Liver (tissue), 9 donors: ENCODE data around the gene EZR. TPM values are rescaled to one million over a fixed set of nuclear protein-coding genes. Genes with fewer than 3 reads are reported as not detected.

ENCODE experiments used
- DNase-seq: peaks from one replicate; pipeline ENCODE4 v3.0.0-alpha.2; 2017; ENCODE audit warnings: low spot score
- H3K27ac ChIP-seq, 2 donors: one replicate each; pipeline ENCODE4 v1.7.0; 2013; ENCODE audit warnings: inconsistent platforms in 2 of 2, low read length in 2 of 2, control low read depth in 1 of 2, low read depth in 1 of 2, mild to moderate bottlenecking in 1 of 2
- H3K27me3 ChIP-seq, 4 donors: one replicate each; pipeline versions ENCODE4 v1.6.1 to v1.7.0; 2013; ENCODE audit warnings: low read length in 3 of 4, inconsistent platforms in 1 of 4, mild to moderate bottlenecking in 1 of 4, moderate library complexity in 1 of 4; ENCODE audit not compliant: control insufficient read depth in 4 of 4, insufficient read depth in 4 of 4
- H3K36me3 ChIP-seq, 4 donors: one replicate each; pipeline versions ENCODE4 v1.6.1 to v1.7.0; 2013; ENCODE audit warnings: low read length in 3 of 4, mild to moderate bottlenecking in 3 of 4, low read depth in 1 of 4, moderate library complexity in 1 of 4; ENCODE audit not compliant: control insufficient read depth in 4 of 4, insufficient read depth in 3 of 4
- H3K4me1 ChIP-seq, 4 donors: one replicate each; pipeline versions ENCODE4 v1.6.1 to v1.7.0; 2013; ENCODE audit warnings: low read length in 3 of 4, mild to moderate bottlenecking in 3 of 4, moderate library complexity in 1 of 4; ENCODE audit not compliant: control insufficient read depth in 4 of 4, insufficient read depth in 4 of 4
- H3K4me3 ChIP-seq, 3 donors: one replicate each; pipeline versions ENCODE4 v1.6.1 to v1.7.0; 2013; ENCODE audit warnings: low read length in 3 of 3, control low read depth in 1 of 3, low read depth in 1 of 3, mild to moderate bottlenecking in 1 of 3
- H3K9ac ChIP-seq, 2 donors: one replicate each; pipeline ENCODE4 v1.7.0; 2013; ENCODE audit warnings: low read length in 2 of 2, mild to moderate bottlenecking in 2 of 2, moderate library complexity in 2 of 2, control low read depth in 1 of 2, low read depth in 1 of 2
- H3K9me3 ChIP-seq, 4 donors: one replicate each; pipeline versions ENCODE4 v1.6.1 to v1.7.0; 2013; ENCODE audit warnings: low read length in 3 of 4; ENCODE audit not compliant: control insufficient read depth in 4 of 4
- EGR1 ChIP-seq, 2 donors: IDR thresholded peaks; 2 replicates each; pipeline ENCODE4 v1.6.1; 2016 to 2018; ENCODE audit warnings: antibody characterized with exemption in 2 of 2, low read depth in 2 of 2
- FOXA1 ChIP-seq: IDR thresholded peaks from 2 replicates; pipeline ENCODE4 v1.6.1; 2016; ENCODE audit warnings: antibody characterized with exemption
- FOXA2 ChIP-seq: IDR thresholded peaks from 2 replicates; pipeline ENCODE4 v1.6.1; 2016; ENCODE audit warnings: antibody characterized with exemption
- GABPA ChIP-seq, 2 donors: IDR thresholded peaks in 1 of 2; conservative IDR thresholded peaks in 1 of 2; 2 replicates each; pipeline ENCODE4 v1.6.1; 2016; ENCODE audit warnings: antibody characterized with exemption in 2 of 2, mild to moderate bottlenecking in 1 of 2, moderate library complexity in 1 of 2
- HNF4A ChIP-seq, 2 donors: conservative IDR thresholded peaks; 2 replicates each; pipeline ENCODE4 v1.6.1; 2016; ENCODE audit warnings: antibody characterized with exemption in 2 of 2, mild to moderate bottlenecking in 2 of 2
- HNF4G ChIP-seq: IDR thresholded peaks from 2 replicates; pipeline ENCODE4 v1.6.1; 2016; ENCODE audit warnings: antibody characterized with exemption
- RAD21 ChIP-seq, 2 donors: IDR thresholded peaks; 2 replicates each; pipeline ENCODE4 v1.6.1; 2016; ENCODE audit warnings: antibody characterized with exemption in 2 of 2, mild to moderate bottlenecking in 2 of 2
- RXRA ChIP-seq, 2 donors: IDR thresholded peaks; 2 replicates each; pipeline ENCODE4 v1.6.1; 2017 to 2018; ENCODE audit warnings: antibody characterized with exemption in 2 of 2, mild to moderate bottlenecking in 1 of 2
- SP1 ChIP-seq: IDR thresholded peaks from 2 replicates; pipeline ENCODE4 v1.6.1; 2018; ENCODE audit warnings: antibody characterized with exemption, mild to moderate bottlenecking
- TAF1 ChIP-seq: conservative IDR thresholded peaks from 2 replicates; pipeline ENCODE4 v1.6.1; 2016; ENCODE audit warnings: antibody characterized with exemption, mild to moderate bottlenecking
- ZBTB33 ChIP-seq: IDR thresholded peaks from 2 replicates; pipeline ENCODE4 v1.6.1; 2016; ENCODE audit warnings: antibody characterized with exemption
- WGBS: extraction: QIAGEN DNeasy Blood & Tissue Kit; methylation state at CpG from one replicate; pipeline ENCODE4 v1.1.7; 2013; 5-methylcytosine and 5-hydroxymethylcytosine counted together
- polyA plus RNA-seq, 2 donors: library from polyadenylated mRNA; stranded (reverse) in 1 of 2; unstranded in 1 of 2; fragments of 200-250 nt in 1 of 2; fragments of >200 nt in 1 of 2; fragmentation: Nextera tagmentation in 1 of 2; extraction: Ambion mirVana in 1 of 2; gene quantifications; one replicate each; pipeline versions ENCODE4 v1.2.1 to v1.2.3, GENCODE V29; 2013 to 2015
- total RNA-seq, 2 donors: library from RNA; depleted of rRNA; stranded (reverse); fragments of >200 nt; gene quantifications; one replicate each; pipeline ENCODE4 v1.2.3, GENCODE V29; 2014
- TF ChIP-seq, protein P1 (sequence below): IDR thresholded peaks from 2 replicates; pipeline ENCODE4 v1.6.1; 2016; ENCODE audit warnings: antibody characterized with exemption, mild to moderate bottlenecking
- TF ChIP-seq, protein P2 (sequence below): IDR thresholded peaks from 2 replicates; pipeline ENCODE4 v1.6.1; 2016; ENCODE audit warnings: antibody characterized with exemption
- TF ChIP-seq, protein P3 (sequence below): fragments of 150-350 bp; IDR thresholded peaks from 2 replicates; pipeline ENCODE4 v1.5.1; 2017; ENCODE audit warnings: improper control_type of control experiment, low read depth, low read length; ENCODE audit not compliant: missing input control
- donor health status: healthy.
- donor health status: healthy.
- donor health status: healthy.
- donor health status: healthy.
- donor health status: healthy.

Gene EZR
- total and polyA plus RNA-seq, 4 donors, result 22.0 to 35.4 (median 25.4) TPM

- Histone ChIP-seq H3K4me3 (no peak overlapping the region), H3K9ac (no peak overlapping the region), H3K9me3 (peaks cover 0 to 2% (median 0%) of the 10 kb centered on the region in 4 donors), H3K36me3 (no peaks in the 10 kb centered on the region), H3K27me3 (no peaks in the 10 kb centered on the region), H3K27ac (no peak overlapping the region), H3K4me1 (peaks cover 0 to 8% (median 1%) of the 10 kb centered on the region in 4 donors)
- no peak for DNase-seq
- 96% methylated on average over 11 of the region's 11 CpGs for WGBS
- TF ChIP-seq ZBTB33 (no peak), EGR1 (IDR thresholded peaks at IDR 0.05; ENCODE audit: low read depth in 2 of 2) (no peak), HNF4A (conservative IDR thresholded peaks at IDR 0.05) (no peak), FOXA2 (no peak), SP1 (no peak), RAD21 (IDR thresholded peaks at IDR 0.05) (no peak), FOXA1 (no peak), TAF1 (no peak), HNF4G (no peak), GABPA (IDR thresholded peaks at IDR 0.05 in 1 of 2, conservative IDR thresholded peaks at IDR 0.05 in 1 of 2) (no peak)
- TF ChIP-seq, protein P1, sequence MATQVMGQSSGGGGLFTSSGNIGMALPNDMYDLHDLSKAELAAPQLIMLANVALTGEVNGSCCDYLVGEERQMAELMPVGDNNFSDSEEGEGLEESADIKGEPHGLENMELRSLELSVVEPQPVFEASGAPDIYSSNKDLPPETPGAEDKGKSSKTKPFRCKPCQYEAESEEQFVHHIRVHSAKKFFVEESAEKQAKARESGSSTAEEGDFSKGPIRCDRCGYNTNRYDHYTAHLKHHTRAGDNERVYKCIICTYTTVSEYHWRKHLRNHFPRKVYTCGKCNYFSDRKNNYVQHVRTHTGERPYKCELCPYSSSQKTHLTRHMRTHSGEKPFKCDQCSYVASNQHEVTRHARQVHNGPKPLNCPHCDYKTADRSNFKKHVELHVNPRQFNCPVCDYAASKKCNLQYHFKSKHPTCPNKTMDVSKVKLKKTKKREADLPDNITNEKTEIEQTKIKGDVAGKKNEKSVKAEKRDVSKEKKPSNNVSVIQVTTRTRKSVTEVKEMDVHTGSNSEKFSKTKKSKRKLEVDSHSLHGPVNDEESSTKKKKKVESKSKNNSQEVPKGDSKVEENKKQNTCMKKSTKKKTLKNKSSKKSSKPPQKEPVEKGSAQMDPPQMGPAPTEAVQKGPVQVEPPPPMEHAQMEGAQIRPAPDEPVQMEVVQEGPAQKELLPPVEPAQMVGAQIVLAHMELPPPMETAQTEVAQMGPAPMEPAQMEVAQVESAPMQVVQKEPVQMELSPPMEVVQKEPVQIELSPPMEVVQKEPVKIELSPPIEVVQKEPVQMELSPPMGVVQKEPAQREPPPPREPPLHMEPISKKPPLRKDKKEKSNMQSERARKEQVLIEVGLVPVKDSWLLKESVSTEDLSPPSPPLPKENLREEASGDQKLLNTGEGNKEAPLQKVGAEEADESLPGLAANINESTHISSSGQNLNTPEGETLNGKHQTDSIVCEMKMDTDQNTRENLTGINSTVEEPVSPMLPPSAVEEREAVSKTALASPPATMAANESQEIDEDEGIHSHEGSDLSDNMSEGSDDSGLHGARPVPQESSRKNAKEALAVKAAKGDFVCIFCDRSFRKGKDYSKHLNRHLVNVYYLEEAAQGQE, result no peak
- TF ChIP-seq, protein P2, sequence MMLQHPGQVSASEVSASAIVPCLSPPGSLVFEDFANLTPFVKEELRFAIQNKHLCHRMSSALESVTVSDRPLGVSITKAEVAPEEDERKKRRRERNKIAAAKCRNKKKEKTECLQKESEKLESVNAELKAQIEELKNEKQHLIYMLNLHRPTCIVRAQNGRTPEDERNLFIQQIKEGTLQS, result no peak
Observed at GRCh38 chr6:158836625-158837311, 17.6 kb upstream of the EZR start.

- Histone ChIP-seq H3K4me3 (no peak overlapping the region), H3K9ac (no peak overlapping the region), H3K9me3 (peaks cover 0 to 2% (median 0%) of the 10 kb centered on the region in 4 donors), H3K27ac (peak overlapping the region; percentile 42 to 59), H3K4me1 (peaks cover 0 to 8% (median 1%) of the 10 kb centered on the region in 4 donors), H3K36me3 (no peaks in the 10 kb centered on the region), H3K27me3 (no peaks in the 10 kb centered on the region)
- WGBS, result 46% methylated on average over 19 of the region's 19 CpGs
- DNase-seq, result peak; percentile 80
- TF ChIP-seq ZBTB33, result no peak
- TF ChIP-seq HNF4A (conservative IDR thresholded peaks at IDR 0.05), result peak in 1 of 2 donors; percentile 31
- TF ChIP-seq HNF4G, result no peak
- peak; percentile 42 for TF ChIP-seq SP1
- peak in 1 of 2 donors; percentile 42 for TF ChIP-seq RAD21 (IDR thresholded peaks at IDR 0.05)
- TF ChIP-seq EGR1 (IDR thresholded peaks at IDR 0.05; ENCODE audit: low read depth in 2 of 2), result no peak
- no peak for TF ChIP-seq GABPA (IDR thresholded peaks at IDR 0.05 in 1 of 2, conservative IDR thresholded peaks at IDR 0.05 in 1 of 2)
- TF ChIP-seq RXRA (IDR thresholded peaks at IDR 0.05), result peak in 1 of 2 donors; percentile 22
- TF ChIP-seq, protein P3, sequence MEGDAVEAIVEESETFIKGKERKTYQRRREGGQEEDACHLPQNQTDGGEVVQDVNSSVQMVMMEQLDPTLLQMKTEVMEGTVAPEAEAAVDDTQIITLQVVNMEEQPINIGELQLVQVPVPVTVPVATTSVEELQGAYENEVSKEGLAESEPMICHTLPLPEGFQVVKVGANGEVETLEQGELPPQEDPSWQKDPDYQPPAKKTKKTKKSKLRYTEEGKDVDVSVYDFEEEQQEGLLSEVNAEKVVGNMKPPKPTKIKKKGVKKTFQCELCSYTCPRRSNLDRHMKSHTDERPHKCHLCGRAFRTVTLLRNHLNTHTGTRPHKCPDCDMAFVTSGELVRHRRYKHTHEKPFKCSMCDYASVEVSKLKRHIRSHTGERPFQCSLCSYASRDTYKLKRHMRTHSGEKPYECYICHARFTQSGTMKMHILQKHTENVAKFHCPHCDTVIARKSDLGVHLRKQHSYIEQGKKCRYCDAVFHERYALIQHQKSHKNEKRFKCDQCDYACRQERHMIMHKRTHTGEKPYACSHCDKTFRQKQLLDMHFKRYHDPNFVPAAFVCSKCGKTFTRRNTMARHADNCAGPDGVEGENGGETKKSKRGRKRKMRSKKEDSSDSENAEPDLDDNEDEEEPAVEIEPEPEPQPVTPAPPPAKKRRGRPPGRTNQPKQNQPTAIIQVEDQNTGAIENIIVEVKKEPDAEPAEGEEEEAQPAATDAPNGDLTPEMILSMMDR, result no peak
Observed at GRCh38 chr6:158835616-158836221, 16.6 kb upstream of the EZR start.
